Liver (tissue), 3 donors: ENCODE data around the gene ASAP2.

Experiments
- CTCF ChIP-seq: fragments of 150-350 bp; IDR thresholded peaks from 2 replicates; pipeline ENCODE4 v1.5.1; 2017; ENCODE audit warnings: improper control_type of control experiment, low read depth, low read length; ENCODE audit not compliant: missing input control
- TAF1 ChIP-seq: conservative IDR thresholded peaks from 2 replicates; pipeline ENCODE4 v1.6.1; 2016; ENCODE audit warnings: antibody characterized with exemption, mild to moderate bottlenecking
- donor health status: healthy.
- donor health status: healthy.

- TF ChIP-seq TAF1 (no peak), CTCF (no peak)
Measured at GRCh38 chr2:9417725-9418124, 211.1 kb downstream of the ASAP2 start.
